ENCODE results near the gene NEK3.

DNA sequence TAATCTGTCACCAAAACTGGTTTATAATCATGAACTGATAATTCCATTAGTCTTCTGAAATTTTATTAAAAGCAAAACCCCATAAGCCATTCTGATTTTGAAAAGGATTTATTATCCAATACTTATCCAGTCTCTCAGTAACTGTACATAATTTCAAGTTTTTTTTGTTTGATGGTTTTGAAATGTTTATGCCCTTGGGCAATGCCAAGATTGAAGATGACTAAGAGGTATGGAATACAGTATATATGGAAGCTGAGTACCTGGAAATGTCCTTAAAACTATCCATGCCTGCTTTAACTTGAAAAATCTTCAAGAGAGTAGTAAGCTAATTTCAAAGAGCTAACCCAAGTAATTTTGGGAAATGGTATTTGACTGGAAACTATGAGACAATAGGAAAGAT lies 28.8 kb downstream of the NEK3 start:
- TF ChIP-seq, protein P1, sequence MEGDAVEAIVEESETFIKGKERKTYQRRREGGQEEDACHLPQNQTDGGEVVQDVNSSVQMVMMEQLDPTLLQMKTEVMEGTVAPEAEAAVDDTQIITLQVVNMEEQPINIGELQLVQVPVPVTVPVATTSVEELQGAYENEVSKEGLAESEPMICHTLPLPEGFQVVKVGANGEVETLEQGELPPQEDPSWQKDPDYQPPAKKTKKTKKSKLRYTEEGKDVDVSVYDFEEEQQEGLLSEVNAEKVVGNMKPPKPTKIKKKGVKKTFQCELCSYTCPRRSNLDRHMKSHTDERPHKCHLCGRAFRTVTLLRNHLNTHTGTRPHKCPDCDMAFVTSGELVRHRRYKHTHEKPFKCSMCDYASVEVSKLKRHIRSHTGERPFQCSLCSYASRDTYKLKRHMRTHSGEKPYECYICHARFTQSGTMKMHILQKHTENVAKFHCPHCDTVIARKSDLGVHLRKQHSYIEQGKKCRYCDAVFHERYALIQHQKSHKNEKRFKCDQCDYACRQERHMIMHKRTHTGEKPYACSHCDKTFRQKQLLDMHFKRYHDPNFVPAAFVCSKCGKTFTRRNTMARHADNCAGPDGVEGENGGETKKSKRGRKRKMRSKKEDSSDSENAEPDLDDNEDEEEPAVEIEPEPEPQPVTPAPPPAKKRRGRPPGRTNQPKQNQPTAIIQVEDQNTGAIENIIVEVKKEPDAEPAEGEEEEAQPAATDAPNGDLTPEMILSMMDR (IDR thresholded peaks at IDR 0.05) = no peak
- TF ChIP-seq POLR2A (IDR thresholded peaks at IDR 0.05) (no peak), EP300 (IDR thresholded peaks at IDR 0.05) (no peak)

Data from stomach (tissue), 4 donors.